NCI-H510A treated with DMSO at 0.1 percent for 48 hours (cell line): ENCODE measurements around the gene CAST.
"Not testable (repeated sequence)": the region's sequence is repeated elsewhere in the genome, so short reads cannot be mapped to it uniquely, and the experiment has no call there.

Experiments
- DNase-seq: peaks from one replicate; lab custom pipeline; 2025; lab: John Stamatoyannopoulos, UW

Gene CAST

DNA sequence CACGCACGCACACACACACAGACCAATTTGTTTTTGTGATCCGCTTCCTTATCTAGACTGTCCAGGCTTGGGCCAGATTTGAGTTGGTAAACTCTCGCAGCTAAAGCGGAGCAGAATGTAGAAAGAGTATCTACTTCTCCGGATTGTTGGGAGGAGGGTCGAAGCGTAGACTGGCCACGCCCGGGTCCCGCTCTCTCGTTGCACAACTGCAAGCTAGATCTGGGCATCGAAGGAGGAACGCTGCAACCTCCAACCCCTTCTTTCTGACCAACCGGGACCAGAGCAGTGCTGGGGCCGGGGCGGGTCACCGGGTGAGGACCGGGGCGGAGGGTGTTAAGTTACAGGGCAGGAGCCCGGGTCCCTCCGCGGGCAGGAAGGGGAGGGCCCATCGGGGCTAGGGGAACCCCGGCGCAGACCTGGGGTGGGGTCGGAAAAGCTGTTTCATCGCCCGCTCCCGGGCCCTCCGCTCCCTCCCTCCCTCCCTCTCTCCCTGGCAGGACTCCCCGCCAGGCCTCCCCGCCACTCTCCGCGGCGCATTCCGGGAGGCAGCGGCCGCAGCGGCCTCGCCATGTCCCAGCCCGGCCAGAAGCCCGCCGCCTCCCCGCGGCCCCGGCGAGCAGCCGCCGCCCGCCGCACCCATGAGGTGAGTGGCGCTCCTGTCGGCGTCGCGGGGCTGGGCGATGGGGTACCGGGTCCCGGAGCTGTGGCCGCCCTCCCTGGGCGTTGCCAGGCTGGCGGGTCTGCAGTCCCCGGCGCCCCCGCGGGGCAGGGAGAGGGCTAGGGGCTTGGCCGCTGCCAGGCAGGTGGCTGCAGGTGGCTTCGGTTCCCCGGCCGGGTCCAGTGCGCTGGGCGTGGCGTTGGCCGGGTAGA, at the start of gene CAST:
Gene CAST, plus strand, starts transcription at position 522 of the 870 bp plus-strand sequence. Its CDS starts 47 bp downstream, at position 569.
- DNase-seq: peak; percentile 63

GRCh38 chr5:96614110-96614691, 48.0 kb upstream of the CAST start:
- DNase-seq: peak; percentile 56

DNA sequence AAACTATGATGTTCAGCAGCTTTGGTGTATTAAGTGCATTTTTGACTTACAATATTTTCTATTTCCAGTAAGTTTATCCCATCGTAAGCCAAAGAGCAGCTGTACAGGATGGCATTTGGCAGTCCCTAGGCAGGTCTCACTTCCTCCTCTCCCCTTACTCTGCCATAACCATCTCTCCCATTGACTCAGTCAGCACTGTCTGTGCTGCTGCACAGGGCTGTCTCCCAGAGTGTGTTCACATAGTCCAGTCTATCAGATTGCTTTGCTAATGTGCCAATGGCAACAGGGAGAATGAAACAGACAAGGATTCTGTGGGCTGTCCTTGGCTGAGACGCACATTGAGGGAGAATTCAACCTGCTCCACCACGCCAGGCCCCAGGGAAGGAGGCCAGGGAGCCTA, 47.0 kb upstream of the CAST start:
- DNase-seq: no peak

DNA sequence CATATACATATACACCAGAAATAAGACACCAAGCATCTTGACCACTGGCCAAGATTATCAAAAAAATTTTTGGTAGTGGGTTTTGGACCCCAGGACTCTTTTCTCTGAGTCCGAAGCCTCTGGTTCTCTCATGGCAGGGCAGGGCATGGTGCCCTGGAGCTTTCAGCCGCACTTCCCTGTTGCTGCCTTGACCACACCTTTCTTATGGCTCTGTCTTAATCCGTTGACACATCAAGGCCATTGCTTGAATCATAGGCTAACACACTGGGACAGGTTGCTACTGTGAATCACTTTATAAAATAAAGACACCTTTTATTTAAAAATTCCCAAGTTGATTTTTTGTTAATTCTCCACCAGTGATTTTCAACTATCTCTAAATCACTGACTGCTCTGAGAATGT, 45.4 kb upstream of the CAST start:
- DNase-seq: no peak

DNA sequence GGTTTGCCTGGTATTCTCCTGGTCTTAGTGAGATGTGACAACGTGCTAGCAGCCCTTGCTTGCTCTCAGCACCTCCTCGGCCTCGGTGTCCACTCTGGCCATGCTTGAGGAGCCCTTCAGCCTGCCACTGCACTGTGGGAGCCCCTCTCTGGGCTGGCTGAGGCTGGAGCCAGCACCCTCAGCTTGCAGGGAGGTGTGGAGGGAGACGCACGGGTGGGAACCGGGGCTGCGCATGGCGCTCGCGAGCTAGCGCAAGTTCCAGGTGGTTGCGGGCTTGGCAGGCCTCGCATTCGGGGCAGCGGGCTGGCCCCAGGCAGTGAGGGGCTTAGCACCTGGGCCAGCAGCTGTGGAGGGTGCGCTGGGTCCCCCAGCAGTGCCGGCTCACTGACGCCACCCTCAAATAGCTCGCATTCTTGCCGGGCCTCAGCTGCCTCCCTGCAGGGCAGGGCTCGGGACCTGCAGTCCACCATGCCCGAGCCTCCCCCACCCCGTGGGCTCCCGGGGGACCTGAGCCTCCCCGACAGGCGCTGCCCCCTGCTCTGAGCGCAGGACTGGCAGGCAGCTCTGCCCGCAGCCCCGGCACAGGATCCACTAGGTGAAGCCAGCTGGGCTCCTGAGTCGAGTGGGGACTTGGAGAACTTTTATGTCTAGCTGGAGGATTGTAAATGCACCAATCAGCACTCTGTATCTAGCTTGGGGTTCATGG, 43.7 kb upstream of the CAST start:
- DNase-seq: not testable (repeated sequence)

DNA sequence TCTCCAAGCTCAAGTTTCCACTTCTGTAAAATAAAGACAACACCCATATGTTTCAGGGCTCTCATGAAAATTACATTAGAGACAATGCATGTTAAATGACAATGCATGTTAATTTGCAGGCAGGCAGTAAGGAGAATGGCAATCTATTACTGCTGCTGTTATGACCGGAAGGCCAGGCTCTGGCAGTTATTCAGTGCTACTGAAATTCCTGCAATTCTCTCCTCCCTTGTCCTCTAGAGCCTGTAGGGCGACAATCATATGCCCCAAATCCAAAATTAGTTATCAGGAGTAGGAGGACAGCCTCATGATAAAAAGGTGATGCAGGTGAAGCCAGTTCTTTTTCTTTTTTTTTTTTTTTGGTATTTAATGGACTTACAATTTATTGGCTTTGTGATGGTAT, 42.2 kb upstream of the CAST start:
- DNase-seq: no peak

GRCh38 chr5:96624596-96624995, 37.6 kb upstream of the CAST start:
- DNase-seq: no peak

GRCh38 chr5:96625365-96625764, 36.8 kb upstream of the CAST start:
- no peak for DNase-seq

GRCh38 chr5:96626956-96627355, 35.2 kb upstream of the CAST start:
- no peak for DNase-seq

DNA sequence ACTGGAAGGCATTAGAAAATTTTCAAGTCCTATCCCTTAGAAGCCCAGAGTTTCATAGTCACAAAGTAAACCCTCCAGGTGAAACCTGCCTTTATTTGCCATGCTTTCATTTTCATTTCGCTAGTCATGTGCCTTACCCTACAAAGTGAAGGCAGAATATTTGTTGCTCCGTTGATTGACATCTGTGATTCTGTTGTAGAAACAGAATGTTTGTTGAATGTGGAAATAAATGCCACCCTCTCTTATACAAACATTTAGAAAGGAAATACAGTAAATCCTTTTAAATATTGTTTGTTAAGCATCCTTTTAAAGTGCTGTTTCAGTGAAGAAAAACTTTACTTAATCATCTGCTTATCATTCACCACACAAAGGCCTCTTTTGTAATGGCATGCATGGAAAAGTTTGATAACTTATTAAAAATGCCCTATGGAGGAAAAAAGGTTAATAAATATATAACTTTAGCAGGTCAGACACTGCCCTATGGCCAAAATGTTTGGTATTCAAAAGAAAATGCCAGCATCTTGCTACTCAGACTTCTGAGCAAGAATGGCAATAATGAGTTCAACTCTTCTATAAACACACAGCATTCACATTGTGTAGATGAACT, 34.3 kb upstream of the CAST start:
- no peak for DNase-seq

GRCh38 chr5:96628406-96628805, 33.8 kb upstream of the CAST start:
- DNase-seq: no peak

GRCh38 chr5:96629774-96630173, 32.4 kb upstream of the CAST start:
- peak; percentile 78 for DNase-seq

- no peak for DNase-seq
Measured at GRCh38 chr5:96633820-96634219, 28.4 kb upstream of the CAST start.

DNA sequence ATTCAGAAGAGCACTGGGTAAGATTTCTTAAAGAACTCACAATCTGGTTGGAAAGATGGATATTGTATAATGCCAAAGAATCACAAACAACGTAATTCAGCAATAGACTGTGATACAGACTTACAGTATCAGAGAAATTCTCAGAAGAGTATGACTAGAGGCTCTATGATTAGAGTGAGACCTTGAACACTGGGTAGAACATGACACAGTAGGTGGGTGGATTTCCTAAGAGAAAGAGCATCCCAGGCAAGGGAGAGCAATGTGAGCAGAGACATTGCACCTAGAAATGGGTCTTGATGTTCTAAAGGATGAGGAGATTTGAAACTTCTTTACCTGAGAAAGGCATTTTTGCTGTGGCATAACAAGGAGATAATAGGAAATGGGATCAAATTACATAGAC, 27.3 kb upstream of the CAST start:
- no peak for DNase-seq

DNA sequence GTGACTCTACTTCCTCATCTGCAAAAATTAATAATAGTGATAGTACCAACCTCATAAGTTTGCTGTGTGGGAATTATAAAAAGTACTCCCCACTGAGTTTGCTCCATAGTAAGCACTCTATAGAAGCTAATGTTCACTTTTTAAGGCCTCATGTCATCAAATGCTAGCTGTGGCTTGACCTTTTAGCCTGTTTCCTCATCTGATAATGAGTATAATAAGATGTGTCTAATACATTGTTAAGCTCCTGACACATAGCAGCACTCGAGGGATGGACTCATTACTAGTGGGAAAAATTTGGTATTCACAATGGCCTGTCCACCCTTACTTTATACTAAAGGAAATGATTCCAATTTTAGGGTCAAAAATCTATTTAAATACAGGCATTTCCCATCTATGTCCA, 26.1 kb upstream of the CAST start:
- no peak for DNase-seq

DNA sequence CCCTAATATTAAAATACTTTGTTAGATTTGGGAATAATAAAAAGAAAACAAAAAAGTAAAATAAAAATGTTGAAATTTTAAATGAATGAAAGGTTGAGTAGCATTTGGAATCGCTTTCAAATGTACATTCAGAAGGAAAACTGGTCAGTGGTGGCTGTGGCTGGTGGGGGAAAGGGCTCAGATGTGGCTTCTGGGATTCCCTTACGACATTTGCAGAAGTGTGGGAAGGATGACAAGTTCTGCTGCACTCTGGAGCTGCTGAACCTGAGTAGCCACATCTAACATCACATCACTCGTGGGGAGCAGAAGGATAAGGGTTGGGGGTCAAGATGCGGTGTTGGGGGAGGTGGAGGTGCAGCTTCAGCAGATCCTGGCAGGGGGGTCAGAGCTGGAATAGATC, 25.6 kb upstream of the CAST start:
- no peak for DNase-seq

DNA sequence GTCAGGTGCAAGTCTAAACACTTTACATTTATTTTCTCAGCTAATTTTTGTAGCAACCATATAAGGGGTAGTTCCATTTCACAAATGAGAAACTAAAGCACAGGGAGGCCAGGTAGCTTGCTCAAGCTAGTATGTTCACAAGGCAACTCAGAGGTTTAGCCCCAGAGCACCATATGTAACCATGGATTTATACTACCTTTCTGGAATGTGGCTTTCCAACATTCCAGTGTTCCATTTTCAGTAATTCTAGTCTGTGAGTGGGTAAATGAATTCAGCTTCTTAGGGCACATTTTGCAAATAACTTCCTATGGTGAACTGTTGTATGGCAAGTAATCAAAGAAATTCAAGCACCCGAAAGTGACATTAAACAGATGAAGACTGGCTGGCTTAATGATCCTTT, 25.0 kb upstream of the CAST start:
- no peak for DNase-seq

DNA sequence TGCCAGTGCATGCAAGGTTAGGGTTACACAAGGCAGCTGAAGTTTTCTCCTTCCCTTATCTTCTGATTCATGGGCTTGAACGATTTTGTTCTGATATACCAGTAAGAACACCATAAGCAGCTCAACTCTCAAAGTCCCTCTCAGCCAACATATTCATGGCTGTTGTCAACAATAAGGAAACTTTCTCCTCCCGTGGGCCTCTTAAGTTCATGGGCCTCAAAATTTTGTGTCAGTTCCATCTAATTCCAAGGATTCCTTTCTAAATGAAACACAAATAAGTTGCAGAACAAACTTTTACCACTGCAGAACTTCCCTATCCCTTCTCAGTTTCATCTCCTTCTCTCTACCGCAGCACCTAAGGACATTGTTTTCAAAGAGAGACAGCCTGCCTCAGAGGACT, 23.6 kb upstream of the CAST start:
- DNase-seq: no peak

GRCh38 chr5:96640696-96641095, 21.5 kb upstream of the CAST start:
- no peak for DNase-seq

DNA sequence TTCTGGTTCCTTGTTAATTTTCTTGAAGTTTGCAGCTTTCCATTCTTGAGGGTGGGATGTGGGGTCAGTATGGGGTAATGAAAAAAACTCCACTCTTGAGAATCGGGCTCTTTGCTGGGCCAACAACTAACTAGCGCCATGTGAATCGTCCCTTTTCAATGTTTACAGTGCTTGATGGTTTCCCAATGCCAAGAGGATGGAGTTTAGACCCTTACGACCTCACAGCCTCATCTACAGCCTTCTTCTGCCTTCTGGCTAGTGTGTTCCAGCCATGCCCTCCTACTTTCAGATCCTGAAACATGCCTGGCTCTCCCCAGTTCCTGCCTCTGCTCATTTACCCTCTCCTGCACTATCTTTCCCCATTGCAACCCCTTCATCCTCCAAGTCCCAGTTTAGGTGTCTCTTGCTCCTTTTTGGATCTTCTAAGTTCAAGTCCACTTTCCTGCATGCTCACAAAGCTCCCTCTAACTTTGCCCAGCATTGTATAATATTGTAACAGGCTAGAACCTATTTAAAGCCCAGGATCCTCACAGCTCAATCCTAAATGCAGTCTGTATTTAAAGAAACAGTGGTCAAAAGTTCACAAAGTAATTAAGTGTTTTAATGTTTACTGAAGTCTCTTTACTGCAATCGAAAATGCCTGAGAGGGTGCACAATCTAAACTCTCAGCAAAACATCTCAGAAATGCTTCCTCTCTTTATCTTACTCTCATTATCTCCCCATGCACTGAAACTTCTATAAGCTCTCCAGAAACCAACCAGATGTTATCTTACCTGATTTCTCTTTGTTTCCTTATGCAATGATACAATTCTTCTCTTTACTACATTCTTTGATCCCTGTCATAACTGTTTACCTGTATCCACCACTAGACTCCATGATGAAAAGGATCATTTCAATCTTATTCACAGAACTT, 20.6 kb upstream of the CAST start:
- DNase-seq: no peak

GRCh38 chr5:96642281-96642640, 19.9 kb upstream of the CAST start:
- DNase-seq: no peak

- no peak for DNase-seq
Measured at GRCh38 chr5:96645091-96645490, 17.1 kb upstream of the CAST start.
